Natural killer cell treated with Interleukin-12 subunit alpha and Interleukin-12 subunit beta and Interleukin-15 and Interleukin-18, amount 100 ng/mL, for 72 hours (primary cell): ENCODE measurements around the gene MAPK6. TPM values are rescaled to one million over a fixed set of nuclear protein-coding genes. Genes with fewer than 3 reads are reported as not detected.
A peak's percentile ranks its signal among the peaks of the same experiment; 100 is the strongest.
"Not testable (repeated sequence)": the region's sequence is repeated elsewhere in the genome, so short reads cannot be mapped to it uniquely, and the experiment has no call there.

Experiments used
- ATAC-seq, 2 donors: fragments of 150-1000 bp; cut with Tn5 transposase in 1 of 2; sonication (Bioruptor Pico), chemical (Tn5 transposase) in 1 of 2; 2 replicates each; pipeline ENCODE4 v1.10.0; 2021
- DNase-seq: peaks from one replicate; pipeline ENCODE4 v3.0.0; 2022; ENCODE audit warnings: low spot score
- H3K27ac Mint-ChIP-seq, 2 donors: 1 replicate in 1 of 2; 2 replicates in 1 of 2; pipeline ENCODE4 v1.8.0; 2022; ENCODE audit warnings: mixed read lengths in 2 of 2, mild to moderate bottlenecking in 1 of 2, moderate library complexity in 1 of 2
- H3K27me3 Mint-ChIP-seq, 2 donors: 1 replicate in 1 of 2; 2 replicates in 1 of 2; pipeline ENCODE4 v1.8.0; 2022; ENCODE audit warnings: mixed read lengths in 2 of 2
- H3K36me3 Mint-ChIP-seq: one replicate; pipeline ENCODE4 v1.8.0; 2022; ENCODE audit warnings: mixed read lengths
- H3K4me1 Mint-ChIP-seq, 2 donors: 1 replicate in 1 of 2; 2 replicates in 1 of 2; pipeline ENCODE4 v1.8.0; 2022; ENCODE audit warnings: low read depth in 2 of 2, mixed read lengths in 2 of 2, mild to moderate bottlenecking in 1 of 2
- H3K4me3 Mint-ChIP-seq: one replicate; pipeline ENCODE4 v1.8.0; 2022; ENCODE audit warnings: mixed read lengths
- H3K9me3 Mint-ChIP-seq: 2 replicates; pipeline ENCODE4 v1.8.0; 2022; ENCODE audit warnings: mixed read lengths
- total RNA-seq, 2 donors: library from RNA; stranded (reverse); gene quantifications; one replicate each; pipeline ENCODE4 v1.2.3, GENCODE V29; 2022

MAPK6 gene
- total RNA-seq, 2 donors from 2014 or later: 65.8 to 89.1 TPM

DNA sequence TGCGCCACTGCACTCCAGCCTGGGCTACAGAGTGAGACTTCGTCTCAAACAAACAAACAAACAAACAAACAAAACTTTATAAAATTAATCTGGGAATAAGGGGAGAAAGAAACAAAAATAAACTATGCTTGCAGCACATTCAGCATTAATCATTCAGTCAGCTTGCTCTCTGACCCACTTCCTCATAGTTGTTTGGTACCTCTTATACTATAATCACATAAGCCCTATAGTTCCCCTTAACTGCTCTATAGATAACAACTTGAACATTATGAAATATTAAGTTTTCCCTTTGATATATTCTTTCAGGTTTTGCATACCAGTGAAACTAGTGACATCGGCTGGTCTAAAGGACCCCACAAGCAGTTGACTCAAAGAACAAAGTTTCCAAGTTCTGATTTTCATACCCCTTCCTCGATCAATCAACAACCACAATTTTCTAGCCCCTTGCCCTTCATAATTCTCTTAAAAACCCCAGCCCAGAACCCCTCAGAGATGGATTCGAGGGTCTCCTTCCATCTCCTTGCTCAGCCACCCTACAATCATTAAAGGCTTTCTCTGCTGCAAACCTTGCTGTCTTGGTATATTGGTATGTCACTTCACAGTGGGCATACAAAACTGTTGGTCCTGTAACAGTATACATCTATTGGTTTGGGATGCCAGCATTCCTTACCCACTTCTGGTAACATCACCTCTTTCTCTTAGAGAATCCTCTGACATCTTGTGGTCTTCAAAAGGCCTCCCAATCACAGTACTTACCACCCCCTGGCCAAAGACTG lies 67.2 kb downstream of the MAPK6 start:
- peaks cover 16 to 19% of the 10 kb centered on the region in 2 donors for H3K4me1 Mint-ChIP-seq

DNA sequence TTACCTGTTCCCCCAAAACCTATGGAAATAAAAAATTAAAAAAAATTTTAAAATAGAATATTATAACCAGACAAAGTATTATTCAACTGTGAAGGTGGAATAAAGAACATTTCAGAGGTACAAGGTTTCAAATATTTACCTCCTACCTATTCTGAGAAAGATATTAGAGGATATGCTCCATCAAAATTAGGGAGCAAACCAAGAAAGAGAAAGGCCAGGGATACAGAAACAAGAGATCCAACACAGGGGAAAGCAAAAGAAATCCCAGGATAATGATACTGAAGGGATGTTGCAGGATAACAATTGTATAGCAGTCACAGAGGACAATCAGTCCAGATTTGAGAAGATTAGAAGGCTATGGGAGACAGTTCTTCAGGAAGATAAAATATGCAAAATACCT lies 71.2 kb downstream of the MAPK6 start:
- Mint-ChIP-seq H3K4me3 (no peak overlapping the region), H3K9me3 (peaks cover 9% of the 10 kb centered on the region), H3K27me3 (peaks cover 10 to 24% of the 10 kb centered on the region in 2 donors), H3K36me3 (peaks cover 15% of the 10 kb centered on the region), H3K4me1 (no peaks in the 10 kb centered on the region), H3K27ac (no peak overlapping the region)
- ATAC-seq (no peak), DNase-seq (no peak)

More for the DNA sequence above, 67.2 kb downstream of the MAPK6 start:
- DNase-seq (no peak), ATAC-seq (no peak)
- peaks cover 15% of the 10 kb centered on the region for H3K36me3 Mint-ChIP-seq
- no peak overlapping the region for H3K4me3 Mint-ChIP-seq
- no peak overlapping the region for H3K27ac Mint-ChIP-seq
- peaks cover 9% of the 10 kb centered on the region for H3K9me3 Mint-ChIP-seq
- peaks cover 13 to 24% of the 10 kb centered on the region in 2 donors for H3K27me3 Mint-ChIP-seq

DNA sequence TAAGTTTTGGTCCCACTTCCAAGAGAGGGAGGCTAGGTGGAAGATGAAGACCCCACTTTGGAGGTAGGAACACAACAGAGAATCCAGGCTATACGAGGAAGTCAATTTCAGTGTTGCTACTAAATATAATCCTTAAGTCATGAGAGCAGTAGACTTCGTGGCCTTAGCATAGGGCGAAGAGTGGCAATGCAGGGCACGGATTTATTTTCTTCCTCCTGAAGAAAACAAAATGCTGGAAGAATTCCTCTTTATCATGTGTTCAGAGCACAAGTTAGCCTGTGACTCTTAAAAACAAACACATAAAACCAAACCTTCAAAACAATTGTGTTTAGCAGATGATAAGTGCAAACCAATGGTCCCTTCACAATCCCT lies 74.1 kb downstream of the MAPK6 start:
- DNase-seq (no peak), ATAC-seq (no peak)
- Mint-ChIP-seq H3K4me1 (no peaks in the 10 kb centered on the region), H3K36me3 (peaks cover 15% of the 10 kb centered on the region), H3K9me3 (peaks cover 9% of the 10 kb centered on the region), H3K27me3 (peaks cover 13 to 29% of the 10 kb centered on the region in 2 donors), H3K4me3 (no peak overlapping the region), H3K27ac (no peak overlapping the region)

DNA sequence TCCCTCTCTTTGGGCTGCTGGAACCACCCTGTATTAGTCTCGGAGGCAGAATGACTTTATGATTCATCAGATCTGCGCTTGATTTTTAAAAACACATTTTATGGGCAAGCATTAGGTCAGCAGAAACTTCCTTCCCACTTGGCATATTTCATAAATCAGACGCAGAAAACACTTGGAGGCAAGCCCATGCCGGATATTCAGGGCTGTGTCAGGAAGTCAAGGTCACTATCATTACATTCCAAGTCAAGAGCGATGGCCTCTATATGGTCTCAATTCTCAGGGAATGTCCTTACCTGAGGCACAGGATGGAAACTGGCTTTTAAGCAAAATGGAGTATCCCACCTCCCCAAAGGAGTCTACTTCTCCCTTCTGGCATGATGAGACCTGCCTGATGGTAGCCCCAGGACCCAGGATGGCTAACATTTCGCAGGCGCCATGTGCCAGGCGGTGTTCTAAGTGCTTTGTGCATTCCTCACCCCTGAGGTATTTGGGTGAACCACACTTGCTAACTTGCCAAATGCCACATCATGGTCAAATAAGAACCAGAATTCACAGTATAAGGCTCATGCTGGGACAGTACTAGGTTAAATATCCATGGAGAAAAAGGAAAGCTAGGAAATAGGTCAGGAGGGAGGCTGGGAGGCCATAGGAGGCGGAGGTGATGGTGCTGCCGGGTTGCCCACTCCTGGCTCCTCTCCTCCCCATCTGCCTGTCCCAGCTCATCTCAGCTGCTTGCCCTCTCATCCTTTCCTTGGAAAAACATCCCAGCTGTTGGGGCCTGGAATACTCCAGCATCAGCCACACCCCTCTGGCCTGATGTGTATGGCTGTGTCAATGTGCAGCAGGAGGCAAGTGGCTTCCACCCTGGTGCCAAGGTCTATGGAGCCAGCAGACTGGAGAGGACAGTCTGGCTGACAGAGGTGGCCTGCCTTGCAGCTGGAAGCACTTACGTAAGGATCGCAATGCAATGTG lies 74.8 kb downstream of the MAPK6 start:
- peaks cover 9% of the 10 kb centered on the region for H3K9me3 Mint-ChIP-seq
- H3K4me1 Mint-ChIP-seq: no peaks in the 10 kb centered on the region
- ATAC-seq (peak; percentile 43 to 52), DNase-seq (no peak)
- H3K36me3 Mint-ChIP-seq: peaks cover 15% of the 10 kb centered on the region
- peaks cover 13 to 29% of the 10 kb centered on the region in 2 donors for H3K27me3 Mint-ChIP-seq
- no peak overlapping the region for H3K4me3 Mint-ChIP-seq
- H3K27ac Mint-ChIP-seq: no peak overlapping the region

DNA sequence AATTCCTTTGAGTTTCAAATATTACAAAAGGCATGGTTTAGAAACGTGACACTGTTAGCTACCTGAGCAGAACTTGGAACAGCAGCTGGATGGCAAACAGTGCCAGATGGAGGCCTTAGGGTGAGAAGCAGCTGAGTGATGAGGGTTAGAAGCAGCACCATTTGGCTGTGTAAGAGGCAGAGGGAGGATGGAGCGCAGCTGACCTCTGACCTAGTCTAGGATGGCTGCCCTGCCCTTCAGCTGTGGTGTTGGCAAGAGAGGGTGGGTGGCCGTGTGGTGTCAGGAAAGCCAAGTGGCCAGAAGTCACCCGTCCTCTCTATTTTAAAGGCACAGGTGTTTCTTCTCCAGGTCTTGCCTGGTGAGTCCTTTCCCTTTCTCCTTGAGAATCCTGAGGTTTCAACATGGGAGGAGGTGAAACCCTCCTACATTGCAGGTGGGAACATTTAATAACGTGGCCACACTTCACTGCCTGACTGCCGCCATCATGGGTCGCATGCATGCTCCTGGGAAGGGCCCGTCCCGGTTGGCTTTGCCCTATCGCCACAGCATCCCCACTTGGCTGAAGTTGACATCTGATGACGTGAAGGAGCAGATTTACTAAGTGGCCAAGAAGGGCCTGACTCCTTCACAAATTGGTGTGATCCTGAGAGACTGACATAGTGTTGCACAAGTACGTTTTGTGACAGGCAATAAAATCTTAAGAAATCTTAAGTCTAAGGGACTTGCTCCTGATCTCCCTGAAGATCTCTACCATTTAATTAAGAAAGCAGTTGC lies 76.0 kb downstream of the MAPK6 start:
- peaks cover 11 to 19% of the 10 kb centered on the region in 2 donors for H3K27me3 Mint-ChIP-seq
- H3K9me3 Mint-ChIP-seq: peaks cover 4% of the 10 kb centered on the region
- ATAC-seq (peak in 1 of 2 donors; percentile 20), DNase-seq (no peak)
- H3K36me3 Mint-ChIP-seq: peaks cover 6% of the 10 kb centered on the region
- no peaks in the 10 kb centered on the region for H3K4me1 Mint-ChIP-seq
- H3K4me3 Mint-ChIP-seq: no peak overlapping the region
- no peak overlapping the region for H3K27ac Mint-ChIP-seq

DNA sequence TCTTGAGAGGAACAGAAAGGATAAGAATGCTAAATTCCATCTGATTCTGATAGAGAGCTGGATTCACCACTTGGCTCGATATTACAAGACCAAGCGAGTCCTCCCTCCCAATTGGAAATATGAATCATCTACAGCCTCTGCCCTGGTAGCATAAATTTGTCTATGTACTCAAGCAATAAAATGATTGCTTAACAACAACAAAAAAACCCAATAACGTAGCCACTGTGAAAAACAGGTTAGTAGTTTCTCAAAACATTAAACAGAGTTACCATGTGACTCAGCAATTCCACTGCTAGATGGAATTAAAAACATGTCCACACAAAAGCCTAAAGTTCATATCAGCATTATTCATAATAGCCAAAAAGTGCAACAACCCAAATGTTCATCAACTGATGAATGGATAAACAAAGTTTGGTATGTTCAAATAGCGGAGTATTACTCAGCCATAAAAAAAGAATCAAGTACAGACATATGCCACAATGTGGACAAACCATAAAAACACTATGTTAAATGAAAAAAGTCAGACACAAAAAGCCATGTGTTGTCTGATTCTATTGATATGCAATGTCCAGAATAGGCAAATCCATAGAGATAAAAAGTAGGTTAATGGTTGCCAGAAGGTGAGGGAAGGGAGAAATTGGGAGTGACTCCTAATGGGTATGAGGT lies 76.7 kb downstream of the MAPK6 start:
- no peak for DNase-seq
- peaks cover 8 to 12% of the 10 kb centered on the region in 2 donors for H3K27me3 Mint-ChIP-seq
- ATAC-seq: no peak
- no peaks in the 10 kb centered on the region for H3K4me1 Mint-ChIP-seq
- no peaks in the 10 kb centered on the region for H3K36me3 Mint-ChIP-seq
- H3K9me3 Mint-ChIP-seq: no peaks in the 10 kb centered on the region
- H3K27ac Mint-ChIP-seq: no peak overlapping the region
- H3K4me3 Mint-ChIP-seq: no peak overlapping the region

DNA sequence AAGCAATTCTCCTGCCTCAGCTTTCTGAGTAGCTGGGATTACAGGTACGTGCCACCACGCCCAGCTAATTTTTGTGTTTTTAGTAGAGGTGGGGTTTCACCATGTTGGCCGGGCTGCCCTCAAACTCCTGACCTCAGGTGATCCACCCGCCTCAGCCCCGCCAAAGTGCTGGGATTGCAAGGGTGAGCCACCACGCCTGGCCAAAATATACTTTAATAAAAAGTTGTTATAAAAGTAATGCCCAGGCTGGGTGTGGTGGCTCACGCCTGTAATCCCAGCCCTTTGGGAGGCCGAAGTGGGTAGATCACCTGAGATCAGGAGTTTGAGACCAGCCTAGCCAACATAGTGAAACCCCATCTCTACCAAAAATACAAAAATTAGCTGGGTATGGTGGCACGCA lies 77.5 kb downstream of the MAPK6 start:
- H3K9me3 Mint-ChIP-seq, H3K4me1 Mint-ChIP-seq, H3K36me3 Mint-ChIP-seq, H3K4me3 Mint-ChIP-seq, ATAC-seq, DNase-seq, H3K27ac Mint-ChIP-seq: not testable (repeated sequence)
- peaks cover 8 to 12% of the 10 kb centered on the region in 2 donors for H3K27me3 Mint-ChIP-seq

DNA sequence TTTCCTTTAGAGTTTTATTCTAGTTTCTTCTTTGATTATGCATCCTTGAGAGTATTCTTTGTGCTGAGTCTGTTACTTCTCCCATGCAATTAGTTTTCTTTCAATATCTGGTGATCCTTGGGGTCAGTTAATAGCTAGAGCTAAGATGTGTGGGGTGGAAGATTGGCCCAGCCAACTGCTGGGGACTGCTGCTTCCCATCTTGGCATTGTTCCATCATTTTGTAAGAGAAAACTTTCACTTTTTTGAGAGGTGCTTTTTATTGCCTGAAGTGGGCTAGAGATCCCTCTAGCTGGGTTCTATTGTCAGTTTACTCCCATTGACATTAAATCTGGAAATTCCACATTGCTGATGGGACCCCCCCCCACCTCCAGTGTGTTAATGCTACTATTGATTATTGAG lies 78.2 kb downstream of the MAPK6 start:
- no peaks in the 10 kb centered on the region for H3K4me1 Mint-ChIP-seq
- H3K4me3 Mint-ChIP-seq: no peak overlapping the region
- no peaks in the 10 kb centered on the region for H3K9me3 Mint-ChIP-seq
- no peaks in the 10 kb centered on the region for H3K36me3 Mint-ChIP-seq
- H3K27me3 Mint-ChIP-seq: peaks cover 11 to 12% of the 10 kb centered on the region in 2 donors
- no peak for DNase-seq
- H3K27ac Mint-ChIP-seq: no peak overlapping the region
- ATAC-seq: no peak

DNA sequence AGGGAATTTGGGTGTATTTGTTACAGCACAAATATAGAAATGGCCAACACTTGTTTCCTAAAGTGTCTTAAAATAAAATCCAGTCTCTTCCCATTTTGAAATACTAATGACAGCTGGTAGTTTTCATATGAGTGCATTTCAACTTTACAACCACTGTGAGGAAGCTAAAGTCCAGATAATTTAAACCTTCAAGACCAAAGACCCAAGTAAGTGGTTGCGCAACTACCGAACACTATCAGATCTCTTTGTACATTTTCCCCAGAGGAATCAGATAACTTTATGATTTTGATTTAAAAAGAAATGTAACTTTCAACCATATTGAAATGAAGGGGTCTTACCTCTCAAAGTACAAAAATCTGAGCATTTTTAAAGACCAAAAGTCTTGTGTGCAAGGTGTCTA lies 79.3 kb downstream of the MAPK6 start:
- DNase-seq (no peak), ATAC-seq (no peak)
- H3K4me1 Mint-ChIP-seq: no peaks in the 10 kb centered on the region
- H3K9me3 Mint-ChIP-seq: no peaks in the 10 kb centered on the region
- peaks cover 5 to 11% of the 10 kb centered on the region in 2 donors for H3K27me3 Mint-ChIP-seq
- no peak overlapping the region for H3K4me3 Mint-ChIP-seq
- no peak overlapping the region for H3K27ac Mint-ChIP-seq
- no peaks in the 10 kb centered on the region for H3K36me3 Mint-ChIP-seq

DNA sequence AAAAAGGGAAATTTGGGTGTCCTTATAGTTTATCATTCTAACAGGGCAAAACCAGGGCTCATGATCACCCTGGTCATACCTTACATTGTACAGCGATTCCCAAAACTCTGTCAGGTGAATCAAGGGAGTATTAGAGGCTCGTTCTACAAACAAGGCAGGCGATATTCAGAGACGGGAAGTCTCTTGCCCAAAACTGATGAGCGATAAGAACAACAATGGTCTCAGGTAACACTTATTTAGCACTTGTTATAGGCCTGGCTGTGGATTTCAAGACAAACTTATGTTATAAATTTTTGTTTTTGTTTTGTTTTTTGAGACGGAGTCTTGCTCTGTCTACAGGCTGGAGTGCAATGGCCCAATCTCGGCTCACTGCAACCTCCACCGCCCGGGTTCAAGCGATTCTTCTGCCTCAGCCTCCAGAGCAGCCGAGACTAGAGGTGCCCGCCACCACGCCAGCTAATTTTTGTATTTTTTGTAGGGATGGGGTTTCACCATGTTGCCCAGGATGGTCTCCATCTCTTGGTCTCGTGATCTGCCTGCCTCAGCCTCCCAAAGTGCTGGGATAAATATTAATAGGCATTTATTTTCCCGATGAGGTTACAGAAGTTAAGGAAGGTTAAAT lies 80.7 kb downstream of the MAPK6 start:
- Mint-ChIP-seq H3K4me3 (no peak overlapping the region), H3K27me3 (peaks cover 5 to 9% of the 10 kb centered on the region in 2 donors), H3K27ac (no peak overlapping the region), H3K4me1 (peaks cover 5 to 6% of the 10 kb centered on the region in 2 donors), H3K36me3 (no peaks in the 10 kb centered on the region), H3K9me3 (no peaks in the 10 kb centered on the region)
- DNase-seq: no peak
- no peak for ATAC-seq

DNA sequence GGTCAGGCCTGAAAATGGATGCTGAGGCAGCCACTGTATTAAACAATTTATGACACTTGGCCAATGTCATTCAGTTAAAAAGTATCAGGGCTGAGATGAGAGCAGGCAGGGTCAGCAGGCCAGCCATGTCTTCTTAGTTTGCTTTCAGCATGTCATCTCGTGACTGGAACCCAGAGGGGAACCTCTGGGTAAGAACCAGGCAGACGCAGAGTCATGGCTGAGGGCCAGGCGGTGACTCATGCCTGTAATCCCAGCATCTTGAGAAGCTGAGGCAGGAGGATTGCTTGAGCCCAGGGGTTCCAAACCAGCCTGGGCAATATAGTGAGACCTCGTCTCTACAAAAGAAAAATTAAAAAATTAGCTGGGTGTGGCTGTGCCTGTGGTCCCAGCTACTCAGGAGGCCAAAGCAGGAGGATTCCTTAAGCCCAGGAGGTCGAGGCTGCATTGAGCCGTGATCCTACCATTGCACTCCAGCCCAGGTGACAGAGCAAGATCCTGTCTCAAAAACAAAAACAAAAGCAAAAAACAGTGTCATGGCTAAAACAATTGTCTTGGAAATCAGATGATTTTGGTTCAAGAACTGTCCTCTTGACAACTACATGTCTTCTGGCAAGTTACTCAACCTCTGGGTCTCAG lies 81.9 kb downstream of the MAPK6 start:
- ATAC-seq: no peak
- no peak for DNase-seq
- H3K36me3 Mint-ChIP-seq: no peaks in the 10 kb centered on the region
- no peak overlapping the region for H3K4me3 Mint-ChIP-seq
- no peak overlapping the region for H3K27ac Mint-ChIP-seq
- H3K4me1 Mint-ChIP-seq: peaks cover 5 to 6% of the 10 kb centered on the region in 2 donors
- H3K9me3 Mint-ChIP-seq: no peaks in the 10 kb centered on the region
- peaks cover 0 to 9% of the 10 kb centered on the region in 2 donors for H3K27me3 Mint-ChIP-seq

DNA sequence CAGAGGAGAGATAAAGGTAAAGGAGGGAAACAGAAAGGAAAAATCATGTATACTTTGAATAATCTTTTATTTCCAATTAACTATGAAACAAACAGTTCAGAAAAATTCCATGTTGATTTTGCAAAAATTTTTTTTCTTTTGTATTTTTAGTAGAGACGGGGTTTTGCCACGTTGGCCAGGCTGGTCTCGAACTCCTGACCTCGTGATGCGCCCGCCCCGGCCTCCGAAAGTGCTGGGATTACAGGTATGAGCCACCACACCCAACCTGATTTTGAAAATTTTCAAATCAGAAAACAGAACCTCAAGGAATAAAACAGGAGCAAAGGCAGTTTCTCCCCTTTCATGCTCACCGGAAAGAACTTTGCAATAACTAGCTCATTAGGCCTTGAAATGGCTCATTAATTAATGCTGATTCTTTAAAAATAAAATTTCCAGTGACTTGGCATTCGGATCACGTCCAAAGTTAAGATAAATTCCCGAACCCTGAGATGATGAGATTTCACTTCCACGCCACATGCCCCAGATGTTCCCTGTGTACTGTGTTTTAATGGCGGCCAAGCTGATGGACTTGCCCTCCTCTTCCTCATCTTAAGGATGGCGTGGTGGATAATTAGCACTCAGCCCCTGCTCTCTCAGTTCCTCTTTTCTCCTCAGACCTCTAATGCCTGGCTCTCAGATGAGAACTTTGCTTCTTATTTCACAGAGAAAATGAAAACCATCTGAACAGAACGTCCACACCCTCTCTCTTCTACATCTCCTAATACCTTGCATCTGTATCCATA lies 82.7 kb downstream of the MAPK6 start:
- H3K27me3 Mint-ChIP-seq: peaks cover 0 to 9% of the 10 kb centered on the region in 2 donors
- H3K4me3 Mint-ChIP-seq: no peak overlapping the region
- H3K36me3 Mint-ChIP-seq: no peaks in the 10 kb centered on the region
- no peak overlapping the region for H3K27ac Mint-ChIP-seq
- DNase-seq (no peak), ATAC-seq (no peak)
- peaks cover 5 to 6% of the 10 kb centered on the region in 2 donors for H3K4me1 Mint-ChIP-seq
- no peaks in the 10 kb centered on the region for H3K9me3 Mint-ChIP-seq
